DMS114 treated with DMSO at 0.1 percent for 48 hours (cell line): ENCODE data around the gene ASB4.
"Not testable (repeated sequence)": the region's sequence is repeated elsewhere in the genome, so short reads cannot be mapped to it uniquely, and the experiment has no call there.

Source experiments
- DNase-seq: peaks from one replicate; lab custom pipeline; 2025; ENCODE audit not compliant: unreplicated experiment; lab: John Stamatoyannopoulos, UW

Gene ASB4, protein sequence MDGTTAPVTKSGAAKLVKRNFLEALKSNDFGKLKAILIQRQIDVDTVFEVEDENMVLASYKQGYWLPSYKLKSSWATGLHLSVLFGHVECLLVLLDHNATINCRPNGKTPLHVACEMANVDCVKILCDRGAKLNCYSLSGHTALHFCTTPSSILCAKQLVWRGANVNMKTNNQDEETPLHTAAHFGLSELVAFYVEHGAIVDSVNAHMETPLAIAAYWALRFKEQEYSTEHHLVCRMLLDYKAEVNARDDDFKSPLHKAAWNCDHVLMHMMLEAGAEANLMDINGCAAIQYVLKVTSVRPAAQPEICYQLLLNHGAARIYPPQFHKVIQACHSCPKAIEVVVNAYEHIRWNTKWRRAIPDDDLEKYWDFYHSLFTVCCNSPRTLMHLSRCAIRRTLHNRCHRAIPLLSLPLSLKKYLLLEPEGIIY

DNA sequence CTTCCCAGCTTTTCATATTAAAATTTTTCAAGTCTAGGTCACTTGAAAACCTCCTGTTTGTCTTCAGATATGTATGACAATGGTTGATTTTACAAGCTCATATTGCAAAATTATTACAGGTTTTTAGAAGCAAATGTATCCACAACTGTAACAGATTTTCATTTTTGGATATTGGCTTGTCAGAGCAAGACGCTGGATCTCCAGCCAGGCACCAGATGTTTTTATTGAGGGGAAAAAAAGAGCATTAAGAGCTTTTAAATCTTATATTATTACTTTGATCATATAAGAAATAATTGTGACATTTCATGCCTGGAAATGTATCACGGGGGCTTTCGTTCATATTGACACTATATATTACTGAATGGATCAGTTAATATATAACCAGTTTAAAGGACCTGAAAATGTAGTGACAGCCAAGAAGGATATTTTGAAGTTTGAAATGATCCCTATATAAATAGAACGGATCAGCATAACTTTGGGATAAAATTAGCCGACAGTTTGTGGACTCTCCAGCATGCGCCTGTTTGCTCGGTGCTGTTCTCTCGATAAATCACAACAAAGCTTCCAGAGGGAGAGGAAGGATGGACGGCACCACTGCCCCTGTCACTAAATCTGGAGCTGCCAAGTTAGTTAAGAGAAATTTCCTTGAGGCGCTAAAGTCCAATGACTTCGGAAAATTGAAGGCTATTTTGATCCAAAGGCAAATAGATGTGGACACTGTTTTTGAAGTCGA, at the start of gene ASB4:
ASB4 (plus strand) TSS at position 553 of the 733 bp plus-strand sequence; CDS start at position 582, 29 bp downstream.
- DNase-seq, result no peak

GRCh38 chr7:95436407-95436806, 49.3 kb upstream of the ASB4 start:
- no peak for DNase-seq

DNA sequence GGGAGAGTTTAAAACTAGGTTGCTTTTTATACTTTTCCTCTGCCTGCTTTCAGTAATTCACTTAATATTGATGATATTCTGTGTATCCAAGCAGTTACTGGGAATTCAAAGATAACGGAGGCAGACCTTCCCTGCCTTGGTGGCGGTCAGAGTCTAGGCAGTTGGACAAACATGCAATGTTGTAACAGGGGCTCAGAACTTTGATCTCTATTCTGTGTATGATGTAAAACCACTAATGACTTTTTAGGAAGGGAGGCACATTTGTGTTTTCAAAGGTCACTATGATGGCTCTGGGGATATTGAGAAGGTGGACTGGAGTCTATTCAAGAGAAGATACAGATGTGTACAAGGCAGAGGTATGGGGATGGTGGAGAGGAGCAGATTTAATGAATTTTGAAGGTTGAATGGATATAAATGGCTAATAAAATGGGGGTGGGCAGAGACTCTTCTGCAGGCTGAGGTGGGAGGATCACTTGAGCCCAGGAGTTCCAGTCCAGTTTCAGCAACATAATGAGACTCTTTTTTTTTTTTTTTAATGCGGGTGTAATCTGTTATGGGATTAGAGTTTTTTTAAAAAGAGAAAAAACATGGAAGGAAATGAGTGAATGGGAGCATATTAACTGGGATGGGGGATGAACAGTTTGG, 45.2 kb upstream of the ASB4 start:
- no peak for DNase-seq

GRCh38 chr7:95441042-95441823, 44.5 kb upstream of the ASB4 start:
- no peak for DNase-seq

DNA sequence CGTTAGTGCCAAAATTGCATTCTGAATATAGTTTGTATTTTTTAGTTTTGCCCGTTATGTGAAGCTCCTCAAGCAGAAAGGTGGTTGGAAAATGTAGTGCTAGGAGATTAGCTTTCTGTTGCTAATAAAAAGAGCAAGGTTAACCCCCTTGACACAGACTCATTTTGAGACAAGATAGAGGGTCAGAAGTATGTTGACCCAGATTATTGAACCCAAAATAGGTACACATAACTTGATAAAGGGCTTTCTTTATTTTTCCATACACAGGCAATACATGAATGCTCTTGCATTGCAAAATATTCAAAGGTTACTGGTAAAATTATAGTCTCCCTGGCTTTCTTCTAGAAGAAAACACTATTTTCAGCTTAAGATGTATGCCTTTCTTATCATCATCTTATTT, 40.9 kb upstream of the ASB4 start:
- DNase-seq, result no peak

GRCh38 chr7:95446618-95447017, 39.1 kb upstream of the ASB4 start:
- no peak for DNase-seq

DNA sequence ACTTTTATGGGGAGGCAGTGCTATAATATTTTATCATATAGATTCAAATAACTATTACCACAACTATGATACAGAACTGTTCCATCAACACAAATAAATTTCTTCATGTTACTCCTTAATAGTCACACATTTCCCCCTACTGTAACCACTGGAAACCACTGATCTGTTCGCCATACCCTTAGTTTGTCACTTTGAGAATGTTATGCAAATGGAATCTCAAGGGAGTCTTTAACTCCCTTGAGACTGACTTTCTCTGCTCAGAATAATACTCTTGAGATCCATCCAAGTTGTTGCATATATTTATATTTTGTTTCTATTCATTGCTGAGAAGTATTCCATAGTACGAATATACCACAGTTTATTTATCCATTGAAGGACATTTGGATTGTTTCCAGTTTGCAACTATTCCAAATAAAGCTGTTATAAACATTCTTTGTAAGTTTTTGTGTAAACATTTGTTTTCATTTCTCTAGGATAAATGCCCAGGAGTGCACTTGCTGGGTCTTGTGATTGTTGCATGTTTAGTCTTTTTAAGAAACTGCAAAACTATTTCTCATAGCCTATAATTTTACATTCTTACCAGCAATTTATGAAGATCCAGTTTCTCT, 31.2 kb upstream of the ASB4 start:
- no peak for DNase-seq

- DNase-seq, result no peak
These were observed 27.8 kb upstream of the ASB4 start for GRCh38 chr7:95457947-95458346.

DNA sequence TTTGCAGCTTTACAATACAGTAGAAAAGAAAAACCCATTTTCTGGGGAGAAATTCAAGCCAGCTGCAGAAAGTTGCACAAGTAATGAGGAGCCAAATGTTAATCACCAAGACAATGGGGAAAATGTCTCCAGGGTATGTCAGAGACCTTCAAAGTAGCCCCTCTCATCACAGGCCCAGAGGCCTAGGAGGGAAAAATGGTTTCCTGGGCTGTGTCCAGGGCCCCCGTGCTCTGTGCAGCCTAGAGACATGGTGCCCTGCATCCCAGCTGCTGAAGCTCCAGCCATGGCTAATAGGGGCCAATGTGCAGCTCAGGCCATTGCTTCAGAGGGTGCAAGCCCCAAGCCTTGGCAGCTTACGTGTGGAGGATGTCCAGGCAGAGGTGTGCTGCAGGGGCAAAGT, 25.1 kb upstream of the ASB4 start:
- not testable (repeated sequence) for DNase-seq

GRCh38 chr7:95467912-95468607, 17.7 kb upstream of the ASB4 start:
- DNase-seq, result no peak

- no peak for DNase-seq
These were observed 16.6 kb upstream of the ASB4 start for GRCh38 chr7:95469187-95469586.

DNA sequence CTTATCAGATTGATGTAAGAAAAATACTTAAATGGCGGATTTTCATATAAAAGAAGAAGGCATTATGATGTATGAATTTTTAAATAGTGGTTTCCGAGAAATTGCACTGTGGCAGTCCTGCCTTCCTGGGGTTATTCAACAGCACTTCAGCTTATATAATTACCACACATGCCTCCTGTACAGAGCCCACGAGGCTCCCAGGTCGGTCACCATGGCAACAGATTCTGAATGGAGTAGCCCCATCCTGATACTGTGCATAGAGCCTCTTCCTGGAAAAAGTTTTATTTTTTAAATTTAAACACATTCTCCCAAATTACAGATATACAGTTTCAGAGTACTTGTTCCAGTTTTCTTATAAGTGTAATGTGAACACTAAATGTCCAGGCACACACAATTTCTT, 15.9 kb upstream of the ASB4 start:
- no peak for DNase-seq

GRCh38 chr7:95470452-95470851, 15.3 kb upstream of the ASB4 start:
- DNase-seq, result no peak

- no peak for DNase-seq
These were observed 14.7 kb upstream of the ASB4 start for GRCh38 chr7:95471071-95471470.

- no peak for DNase-seq
These were observed 13.1 kb upstream of the ASB4 start for GRCh38 chr7:95472581-95473161.

DNA sequence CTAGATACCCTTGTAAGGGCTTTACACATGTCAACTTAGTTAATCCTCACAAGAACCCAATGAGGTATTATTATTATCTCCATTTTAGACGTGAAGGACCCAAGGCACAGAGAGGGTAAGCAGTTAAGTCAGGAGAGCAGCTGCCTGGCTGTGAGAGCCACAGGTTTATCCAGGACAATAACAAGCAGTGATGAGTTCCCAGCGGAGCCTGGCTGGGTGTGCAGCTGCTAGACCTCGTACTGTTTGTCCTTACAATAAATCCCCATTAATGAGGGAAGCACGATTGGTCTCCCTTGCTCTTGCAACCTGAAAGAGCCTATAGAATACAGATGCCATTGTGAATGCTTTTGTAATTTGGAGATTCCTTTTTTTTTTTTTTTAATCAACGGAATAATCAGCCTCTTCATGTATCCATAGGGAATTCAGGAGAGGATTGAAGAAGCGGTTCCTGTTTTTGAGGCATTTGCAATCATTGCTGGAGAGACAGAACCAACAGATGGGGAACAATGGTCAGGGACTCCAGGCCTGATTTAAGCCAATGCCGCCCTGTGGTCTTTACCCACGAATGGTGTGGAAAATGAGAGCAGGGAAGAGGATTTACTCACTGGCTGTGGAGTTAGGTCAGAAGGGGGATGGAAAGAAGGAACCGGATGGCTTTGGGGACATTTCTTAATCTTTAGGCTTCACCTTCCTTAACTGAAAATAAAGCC, 12.3 kb upstream of the ASB4 start:
- no peak for DNase-seq

GRCh38 chr7:95476072-95476847, 9.5 kb upstream of the ASB4 start:
- DNase-seq, result no peak

DNA sequence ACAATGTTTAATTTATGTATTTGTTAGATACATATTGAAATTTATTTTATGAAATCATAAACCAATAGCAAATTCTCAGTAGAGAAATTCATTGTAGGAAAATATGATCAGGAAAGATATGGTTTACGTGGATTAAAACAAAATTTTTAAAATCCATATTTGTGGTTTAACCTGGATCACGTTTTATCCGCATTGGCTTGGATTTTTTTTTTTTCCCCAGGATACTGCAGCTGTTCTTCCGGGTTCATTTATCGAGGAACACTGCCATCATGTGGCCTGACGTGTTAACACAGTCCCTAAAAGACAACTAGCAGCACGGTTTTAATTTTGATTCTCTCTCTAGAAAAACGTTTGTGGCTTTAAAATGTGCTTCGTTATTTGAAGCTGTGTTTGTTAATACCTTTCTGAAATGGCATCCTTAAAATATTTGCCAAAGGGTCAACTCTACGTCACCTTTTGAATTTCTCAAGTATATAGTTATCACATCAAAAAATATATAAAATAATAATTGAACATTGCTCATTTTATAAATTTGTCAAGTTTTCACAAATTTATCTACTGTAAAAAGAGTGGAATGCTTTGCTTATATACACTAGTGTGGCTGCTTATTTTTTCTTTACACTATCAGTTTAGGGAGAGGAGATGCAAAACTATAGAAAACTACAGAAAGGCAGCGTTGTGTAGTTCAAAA, 8.7 kb upstream of the ASB4 start:
- DNase-seq, result peak; percentile 52
